Keratinocyte (primary cell): ENCODE results near the gene MED12L. TPM values are rescaled to one million over a fixed set of nuclear protein-coding genes. Genes with fewer than 3 reads are reported as not detected.

ENCODE experiments used
- DNase-seq: peaks from one replicate; pipeline ENCODE4 v3.0.0-alpha.2; 2011; ENCODE audit warnings: low read depth, missing footprints, low spot score
- FAIRE-seq: peaks from 2 replicates; lab custom pipeline; 2011; peaks lifted over from hg19 to GRCh38; lab: Jason Lieb, UNC
- H2AFZ ChIP-seq: 2 replicates; pipeline ENCODE4 v1.6.0; 2012; ENCODE audit warnings: low read length, control low read depth, inconsistent platforms; ENCODE audit not compliant: control insufficient read depth
- H3K27ac ChIP-seq: 2 replicates; pipeline ENCODE4 v1.5.1; 2011; ENCODE audit warnings: low read length; ENCODE audit not compliant: control insufficient read depth, insufficient read depth
- H3K27me3 ChIP-seq: 3 replicates; pipeline ENCODE4 v1.6.0; 2011; ENCODE audit warnings: low read length; ENCODE audit not compliant: control insufficient read depth, insufficient read depth; ENCODE audit errors: extremely low read depth
- H3K36me3 ChIP-seq, 2 experiments: 2 replicates in 1 of 2; 3 replicates in 1 of 2; pipeline ENCODE4 v1.5.1; 2011; ENCODE audit warnings: low read length in 2 of 2, mild to moderate bottlenecking in 1 of 2; ENCODE audit not compliant: control insufficient read depth in 2 of 2, insufficient read depth in 2 of 2; ENCODE audit errors: extremely low read depth in 1 of 2
- H3K4me1 ChIP-seq: 3 replicates; pipeline ENCODE4 v1.5.1; 2011; ENCODE audit warnings: low read length; ENCODE audit not compliant: control insufficient read depth, insufficient read depth; ENCODE audit errors: extremely low read depth
- H3K4me2 ChIP-seq: 3 replicates; pipeline ENCODE4 v1.6.0; 2011; ENCODE audit warnings: low read depth, low read length; ENCODE audit not compliant: control insufficient read depth, insufficient read depth; ENCODE audit errors: extremely low read depth
- H3K4me3 ChIP-seq, 3 experiments: fragments of 200-600 bp in 1 of 3; sonication (generic) in 1 of 3; 2 replicates in 2 of 3; 3 replicates in 1 of 3; pipeline ENCODE4 v1.5.1; 2011 to 2016; ENCODE audit warnings: low read length in 3 of 3, mild to moderate bottlenecking in 3 of 3, control low read depth in 2 of 3, inconsistent platforms in 1 of 3, low read depth in 1 of 3, mixed read lengths in 1 of 3, mixed run types in 1 of 3, moderate library complexity in 1 of 3; ENCODE audit not compliant: control insufficient read depth in 2 of 3, insufficient read depth in 2 of 3; ENCODE audit errors: extremely low read depth in 1 of 3
- H3K79me2 ChIP-seq: 2 replicates; pipeline ENCODE4 v1.6.0; 2012; ENCODE audit warnings: low read length; ENCODE audit not compliant: control insufficient read depth, insufficient read depth
- H3K9ac ChIP-seq: 3 replicates; pipeline ENCODE4 v1.6.0; 2011; ENCODE audit warnings: low read length; ENCODE audit not compliant: control insufficient read depth, insufficient read depth; ENCODE audit errors: extremely low read depth
- H3K9me1 ChIP-seq: 3 replicates; pipeline ENCODE4 v1.6.0; 2011; ENCODE audit warnings: low read length; ENCODE audit not compliant: control insufficient read depth, insufficient read depth; ENCODE audit errors: extremely low read depth
- H3K9me3 ChIP-seq: 2 replicates; pipeline ENCODE4 v1.5.1; 2012; ENCODE audit warnings: low read depth, low read length; ENCODE audit not compliant: control insufficient read depth
- H4K20me1 ChIP-seq: 3 replicates; pipeline ENCODE4 v1.6.0; 2011; ENCODE audit warnings: low read length; ENCODE audit not compliant: control insufficient read depth, insufficient read depth; ENCODE audit errors: extremely low read depth
- CTCF ChIP-seq, 3 experiments: IDR thresholded peaks in 1 of 3; conservative IDR thresholded peaks in 1 of 3; optimal IDR thresholded peaks in 1 of 3; 2 replicates in 2 of 3; 3 replicates in 1 of 3; pipeline versions ENCODE3 to v1.5.1; 2011; ENCODE audit warnings: low read length in 3 of 3, mild to moderate bottlenecking in 3 of 3, moderate library complexity in 2 of 3, control low read depth in 1 of 3, inconsistent platforms in 1 of 3; ENCODE audit not compliant: insufficient read depth in 2 of 3; ENCODE audit errors: extremely low read depth in 1 of 3
- EZH2 ChIP-seq: IDR thresholded peaks from one replicate; pipeline ENCODE4 v1.6.1; 2012; ENCODE audit warnings: inconsistent platforms, mild to moderate bottlenecking, low read length, moderate library complexity
- dilution Hi-C: fragments of 300-500 bp; cut with MboI; formaldehyde crosslinking; loops from one replicate; pipeline ENCODE4 v1.7.0; 2020; ENCODE audit warnings: low sequenced_read_pairs; ENCODE audit not compliant: extremely low pct_ligation_motif_present
- polyA plus RNA-seq, 5 experiments: library from polyadenylated mRNA; depleted of rRNA in 3 of 5; stranded (reverse) in 3 of 5; stranded (forward) in 1 of 5; unstranded in 1 of 5; fragments of >200 nt; gene quantifications; 1 replicate in 1 of 5; 2 replicates in 3 of 5; 3 replicates in 1 of 5; pipeline versions ENCODE4 v1.2.1 to v1.2.3, GENCODE V29; 2011 to 2012; ENCODE audit warnings: missing spikeins in 2 of 5, low read depth in 1 of 5, low replicate concordance in 1 of 5

The MED12L gene
- polyA plus RNA-seq, 1 donor (not counting 4 experiments of a cell fraction or from before 2014, with no cell fraction given): 0.04 TPM

GRCh38 chr3:151322511-151322910 lies 237.0 kb downstream of the MED12L start:
- Histone ChIP-seq H3K36me3 (no peaks in the 10 kb centered on the region), H3K4me1 (peaks cover 34% of the 10 kb centered on the region), H3K4me3 (no peak overlapping the region), H3K9ac (no peak overlapping the region), H3K27ac (no peak overlapping the region), H3K9me3 (no peaks in the 10 kb centered on the region), H2AFZ (no peak overlapping the region), H3K9me1 (no peaks in the 10 kb centered on the region), H3K27me3 (no peaks in the 10 kb centered on the region), H4K20me1 (no peaks in the 10 kb centered on the region), H3K79me2 (no peaks in the 10 kb centered on the region), H3K4me2 (no peak overlapping the region)
- FAIRE-seq (no peak), DNase-seq (no peak)
- no peak for TF ChIP-seq EZH2
- TF ChIP-seq CTCF (optimal IDR thresholded peaks at IDR 0.05 in 1 of 3, IDR thresholded peaks at IDR 0.05 in 1 of 3, conservative IDR thresholded peaks at IDR 0.05 in 1 of 3; ENCODE audit: extremely low read depth in 1 of 3, insufficient read depth in 2 of 3, low read length in 3 of 3): no peak
- dilution Hi-C loops: no loop called here

- Histone ChIP-seq H3K36me3 (no peaks in the 10 kb centered on the region), H4K20me1 (no peaks in the 10 kb centered on the region), H3K27ac (no peak overlapping the region), H3K9ac (no peak overlapping the region), H3K79me2 (no peaks in the 10 kb centered on the region), H2AFZ (no peak overlapping the region), H3K4me1 (peaks cover 12% of the 10 kb centered on the region), H3K27me3 (no peaks in the 10 kb centered on the region), H3K9me1 (no peaks in the 10 kb centered on the region), H3K4me2 (no peak overlapping the region), H3K4me3 (no peak overlapping the region), H3K9me3 (no peaks in the 10 kb centered on the region)
- dilution Hi-C loops: no loop called here
- no peak for FAIRE-seq
- TF ChIP-seq CTCF (optimal IDR thresholded peaks at IDR 0.05 in 1 of 3, IDR thresholded peaks at IDR 0.05 in 1 of 3, conservative IDR thresholded peaks at IDR 0.05 in 1 of 3; ENCODE audit: extremely low read depth in 1 of 3, insufficient read depth in 2 of 3, low read length in 3 of 3): peak in 1 of 3 experiments; percentile 41
- no peak for TF ChIP-seq EZH2
- DNase-seq: no peak
Observed at GRCh38 chr3:151327571-151328198, 242.2 kb downstream of the MED12L start.
